SU-DHL-6 (cell line): ENCODE results near the gene NTN4.

ENCODE experiments used
- H2AFZ ChIP-seq: fragments of 200-600 bp; sonication (generic); 2 replicates; pipeline ENCODE4 v1.6.1; 2014; ENCODE audit warnings: low read depth, mild to moderate bottlenecking, moderate library complexity, mixed read lengths, antibody characterized with exemption, low read length; ENCODE audit not compliant: severe bottlenecking
- H3F3A ChIP-seq: fragments of 200-600 bp; shearing (Covaris generic); 2 replicates; pipeline ENCODE4 v1.6.0; 2016; ENCODE audit warnings: antibody characterized with exemption, mild to moderate bottlenecking; ENCODE audit not compliant: insufficient read depth
- H3K27ac ChIP-seq: fragments of 200-600 bp; sonication (generic); 2 replicates; pipeline ENCODE4 v1.5.1; 2016; ENCODE audit warnings: low read depth, mild to moderate bottlenecking, low read length, moderate library complexity, mixed read lengths
- H3K27me3 ChIP-seq: fragments of 200-600 bp; sonication (generic), shearing (Covaris generic); 2 replicates; pipeline ENCODE4 v1.6.0; 2014; ENCODE audit warnings: mild to moderate bottlenecking, low read length
- H3K36me3 ChIP-seq: fragments of 200-600 bp; sonication (generic); 2 replicates; pipeline ENCODE4 v1.6.1; 2014; ENCODE audit warnings: mild to moderate bottlenecking, low read length, mixed read lengths
- H3K4me2 ChIP-seq: fragments of 300-600, 200-600 bp; shearing (Covaris generic), sonication (generic); 2 replicates; pipeline ENCODE4 v1.6.0; 2014; ENCODE audit warnings: low read length, low read depth, mild to moderate bottlenecking; ENCODE audit not compliant: poor library complexity, severe bottlenecking
- H3K4me3 ChIP-seq: fragments of 200-600 bp; sonication (generic); 2 replicates; pipeline ENCODE4 v1.5.1; 2014; ENCODE audit warnings: antibody characterized with exemption, low read length, mild to moderate bottlenecking, mixed read lengths; ENCODE audit not compliant: insufficient read depth, poor library complexity, severe bottlenecking
- H3K79me2 ChIP-seq: fragments of 200-600 bp; sonication (generic); 2 replicates; pipeline ENCODE4 v1.6.1; 2014; ENCODE audit warnings: mild to moderate bottlenecking, low read length, moderate library complexity; ENCODE audit not compliant: insufficient read depth
- H3K9ac ChIP-seq: fragments of 200-600 bp; sonication (generic); 2 replicates; pipeline ENCODE4 v1.7.0; 2014; ENCODE audit warnings: mild to moderate bottlenecking, low read length
- H3K9me2 ChIP-seq: fragments of 200-600 bp; sonication (generic); replicated peaks from 2 replicates; pipeline ENCODE4 v1.6.1; 2014; ENCODE audit warnings: low read length; ENCODE audit not compliant: insufficient read depth
- H3K9me3 ChIP-seq: fragments of 200-600 bp; sonication (generic); 2 replicates; pipeline ENCODE4 v1.6.1; 2014; ENCODE audit warnings: low read length, mixed read lengths; ENCODE audit not compliant: insufficient read depth
- H4K20me1 ChIP-seq: fragments of 200-600 bp; sonication (generic); 2 replicates; pipeline ENCODE4 v1.6.1; 2014; ENCODE audit warnings: low read depth, mild to moderate bottlenecking, antibody characterized with exemption, low read length, moderate library complexity, mixed read lengths
- EZH2phosphoT487 ChIP-seq: fragments of 200-600 bp; sonication (generic), shearing (Covaris generic); conservative IDR thresholded peaks from 2 replicates; pipeline ENCODE4 v1.6.1; 2018; ENCODE audit warnings: mild to moderate bottlenecking, antibody characterized with exemption, low read length, moderate library complexity, mixed read lengths
- TF ChIP-seq, protein P1 (sequence below): fragments of 200-600 bp; sonication (generic); IDR thresholded peaks from one replicate; pipeline ENCODE4 v1.5.1; 2017; ENCODE audit warnings: antibody characterized with exemption, mild to moderate bottlenecking, low read length, moderate library complexity; ENCODE audit not compliant: insufficient read depth, poor library complexity, severe bottlenecking

The NTN4 gene

DNA sequence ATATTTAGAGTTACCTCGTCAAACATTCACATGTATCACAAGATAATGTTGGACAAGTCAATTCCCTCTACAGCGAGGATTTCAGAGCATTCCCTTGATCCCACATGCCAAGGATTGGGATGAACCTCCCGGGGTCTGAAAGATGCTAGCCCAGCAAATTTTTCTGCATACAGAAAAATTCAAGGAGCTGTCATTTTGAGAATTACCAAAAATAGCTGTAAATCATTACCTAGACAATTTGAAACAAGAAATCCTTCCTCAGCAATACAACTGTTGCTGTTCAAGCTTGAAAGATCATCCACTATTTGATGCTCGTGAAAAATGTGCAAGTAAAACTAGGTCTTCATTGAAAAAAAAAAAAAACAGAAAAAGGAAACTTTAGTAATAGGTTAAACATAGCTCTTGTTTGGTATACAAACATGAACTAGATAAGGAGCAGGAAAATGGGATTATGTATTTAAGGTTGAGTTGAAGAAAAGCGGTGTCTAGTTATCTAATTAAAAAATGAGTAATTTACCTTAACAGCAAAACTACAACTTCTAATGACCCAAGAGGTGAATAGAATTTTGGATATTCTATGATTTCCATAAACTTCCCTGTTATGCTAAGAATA lies 73.1 kb downstream of the NTN4 start:
- TF ChIP-seq, protein P1, sequence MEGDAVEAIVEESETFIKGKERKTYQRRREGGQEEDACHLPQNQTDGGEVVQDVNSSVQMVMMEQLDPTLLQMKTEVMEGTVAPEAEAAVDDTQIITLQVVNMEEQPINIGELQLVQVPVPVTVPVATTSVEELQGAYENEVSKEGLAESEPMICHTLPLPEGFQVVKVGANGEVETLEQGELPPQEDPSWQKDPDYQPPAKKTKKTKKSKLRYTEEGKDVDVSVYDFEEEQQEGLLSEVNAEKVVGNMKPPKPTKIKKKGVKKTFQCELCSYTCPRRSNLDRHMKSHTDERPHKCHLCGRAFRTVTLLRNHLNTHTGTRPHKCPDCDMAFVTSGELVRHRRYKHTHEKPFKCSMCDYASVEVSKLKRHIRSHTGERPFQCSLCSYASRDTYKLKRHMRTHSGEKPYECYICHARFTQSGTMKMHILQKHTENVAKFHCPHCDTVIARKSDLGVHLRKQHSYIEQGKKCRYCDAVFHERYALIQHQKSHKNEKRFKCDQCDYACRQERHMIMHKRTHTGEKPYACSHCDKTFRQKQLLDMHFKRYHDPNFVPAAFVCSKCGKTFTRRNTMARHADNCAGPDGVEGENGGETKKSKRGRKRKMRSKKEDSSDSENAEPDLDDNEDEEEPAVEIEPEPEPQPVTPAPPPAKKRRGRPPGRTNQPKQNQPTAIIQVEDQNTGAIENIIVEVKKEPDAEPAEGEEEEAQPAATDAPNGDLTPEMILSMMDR, result no peak
- no peak for TF ChIP-seq EZH2phosphoT487
- Histone ChIP-seq H3K27me3 (no peaks in the 10 kb centered on the region), H3K9me2 (no peaks in the 10 kb centered on the region), H3F3A (no peaks in the 10 kb centered on the region), H2AFZ (no peak overlapping the region), H3K36me3 (no peaks in the 10 kb centered on the region), H3K9ac (no peak overlapping the region), H3K4me3 (no peak overlapping the region), H3K27ac (no peak overlapping the region), H3K9me3 (no peaks in the 10 kb centered on the region), H4K20me1 (no peaks in the 10 kb centered on the region), H3K4me2 (no peak overlapping the region), H3K79me2 (no peaks in the 10 kb centered on the region)

DNA sequence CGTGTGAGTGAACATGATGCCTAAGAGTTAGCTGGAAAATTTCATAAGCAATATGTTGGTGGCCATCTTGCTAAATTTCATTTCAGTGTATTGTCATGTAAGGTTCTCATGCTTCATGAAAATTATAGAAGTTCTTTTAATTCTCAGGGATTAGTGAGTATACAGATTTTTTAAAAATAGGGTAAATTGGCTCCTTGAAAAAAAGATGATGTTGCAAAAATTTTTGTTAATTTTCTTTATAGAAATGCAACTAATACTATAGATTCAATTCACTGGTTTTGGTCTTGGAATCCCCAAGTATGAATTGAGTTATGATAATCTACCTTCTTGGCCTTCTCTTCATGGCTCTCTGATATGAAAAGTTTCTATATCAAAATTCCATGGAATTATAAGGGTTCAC lies 75.4 kb downstream of the NTN4 start:
- H3K9me2 ChIP-seq, result no peaks in the 10 kb centered on the region
- H3F3A ChIP-seq, result no peaks in the 10 kb centered on the region
- H3K4me3 ChIP-seq, result no peak overlapping the region
- no peak overlapping the region for H3K27ac ChIP-seq
- H2AFZ ChIP-seq, result no peak overlapping the region
- TF ChIP-seq EZH2phosphoT487, result no peak
- TF ChIP-seq, protein P1, result no peak
- no peaks in the 10 kb centered on the region for H3K9me3 ChIP-seq
- H3K9ac ChIP-seq, result no peak overlapping the region
- H4K20me1 ChIP-seq, result no peaks in the 10 kb centered on the region
- H3K27me3 ChIP-seq, result no peaks in the 10 kb centered on the region
- no peaks in the 10 kb centered on the region for H3K36me3 ChIP-seq
- H3K4me2 ChIP-seq, result no peak overlapping the region
- H3K79me2 ChIP-seq, result no peaks in the 10 kb centered on the region

DNA sequence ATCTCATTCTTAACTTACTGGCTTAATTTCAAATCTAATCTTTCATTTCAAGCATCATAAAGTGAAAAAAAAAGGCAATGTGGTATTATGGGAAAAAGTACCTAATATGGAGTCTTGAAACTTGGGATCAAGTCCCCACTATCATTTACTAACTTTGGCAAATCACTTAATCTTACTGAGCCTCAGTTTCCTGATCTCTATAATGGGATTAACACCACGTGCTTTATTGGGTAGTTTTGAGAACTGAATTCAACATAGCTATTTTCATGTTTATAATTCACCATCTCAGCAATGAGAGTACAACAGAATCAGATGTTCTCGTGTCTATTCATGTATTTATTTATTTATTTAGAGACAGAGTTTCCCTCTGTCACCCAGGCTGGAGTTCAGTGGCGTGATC lies 78.3 kb downstream of the NTN4 start:
- Histone ChIP-seq H3K27ac (no peak overlapping the region), H3K36me3 (no peaks in the 10 kb centered on the region), H3K9me2 (no peaks in the 10 kb centered on the region), H3K4me2 (no peak overlapping the region), H3F3A (no peaks in the 10 kb centered on the region), H4K20me1 (no peaks in the 10 kb centered on the region), H3K4me3 (no peak overlapping the region), H3K27me3 (no peaks in the 10 kb centered on the region), H3K9me3 (no peaks in the 10 kb centered on the region), H3K9ac (no peak overlapping the region), H3K79me2 (no peaks in the 10 kb centered on the region), H2AFZ (no peak overlapping the region)
- TF ChIP-seq, protein P1, result no peak
- no peak for TF ChIP-seq EZH2phosphoT487

DNA sequence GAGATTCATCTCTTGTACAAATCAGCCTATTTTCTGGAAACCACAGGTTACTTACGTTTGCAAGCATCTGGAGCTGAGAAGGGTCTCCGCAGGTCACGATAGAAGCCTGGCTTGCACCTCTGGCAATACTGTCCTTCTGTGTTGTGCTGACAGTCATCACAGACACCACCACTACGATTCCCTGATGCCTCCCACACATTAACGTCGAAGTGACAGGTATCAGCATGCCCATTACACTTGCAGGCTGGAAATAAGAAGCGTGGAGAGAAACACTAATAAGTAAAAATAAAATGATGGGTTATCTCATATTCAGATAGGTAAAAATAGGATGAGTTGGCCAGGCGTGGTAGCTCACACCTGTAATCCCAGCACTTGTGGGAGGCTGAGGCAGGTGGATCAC lies 80.2 kb downstream of the NTN4 start:
- H2AFZ ChIP-seq, result no peak overlapping the region
- TF ChIP-seq EZH2phosphoT487, result no peak
- TF ChIP-seq, protein P1, result no peak
- H3F3A ChIP-seq, result no peaks in the 10 kb centered on the region

More for the DNA sequence above, 80.2 kb downstream of the NTN4 start:
- Histone ChIP-seq H3K4me2 (no peak overlapping the region), H3K4me3 (no peak overlapping the region), H3K9ac (no peak overlapping the region), H3K79me2 (no peaks in the 10 kb centered on the region), H3K9me3 (no peaks in the 10 kb centered on the region), H3K36me3 (no peaks in the 10 kb centered on the region), H3K27me3 (no peaks in the 10 kb centered on the region), H4K20me1 (no peaks in the 10 kb centered on the region), H3K27ac (no peak overlapping the region), H3K9me2 (no peaks in the 10 kb centered on the region)
